Omental fat pad (tissue), 4 donors: Measurements from ENCODE around the gene ZNF212. TPM values are rescaled to one million over a fixed set of nuclear protein-coding genes. Genes with fewer than 3 reads are reported as not detected.
"Not testable (repeated sequence)": the region's sequence is repeated elsewhere in the genome, so short reads cannot be mapped to it uniquely, and the experiment has no call there.

Experiments used
- ATAC-seq: fragments of 150-250 bp; one replicate; pipeline ENCODE4 v1.9.1; 2016; ENCODE audit warnings: mild to moderate bottlenecking, moderate library complexity; ENCODE audit not compliant: low FRiP score
- DNase-seq: peaks from one replicate; pipeline ENCODE4 v3.0.0-alpha.2; 2019; ENCODE audit warnings: low spot score
- CTCF ChIP-seq, 3 donors: fragments of 450-650 bp; IDR thresholded peaks; one replicate each; pipeline ENCODE4 v1.5.1; 2016 to 2017; ENCODE audit warnings: antibody characterized with exemption in 3 of 3, mild to moderate bottlenecking in 3 of 3, moderate library complexity in 2 of 3
- total RNA-seq, 4 donors: library from RNA; depleted of rRNA; stranded (reverse); fragments of >200 nt; gene quantifications; one replicate each; pipeline ENCODE4 v1.1.0, GENCODE V29; 2016

The ZNF212 gene
- total RNA-seq, 4 donors from 2014 or later: 2.4 to 8.5 (median 5.0) TPM

- ATAC-seq: no peak
- no peak for TF ChIP-seq CTCF (IDR thresholded peaks at IDR 0.05)
- DNase-seq: no peak
Observed at GRCh38 chr7:149220534-149220933, 18.9 kb upstream of the ZNF212 start.

- TF ChIP-seq CTCF (IDR thresholded peaks at IDR 0.05): no peak
- ATAC-seq (no peak), DNase-seq (no peak)
Observed at GRCh38 chr7:149223176-149223575, 16.3 kb upstream of the ZNF212 start.

GRCh38 chr7:149223761-149224160 lies 15.7 kb upstream of the ZNF212 start:
- DNase-seq (no peak), ATAC-seq (no peak)
- no peak for TF ChIP-seq CTCF (IDR thresholded peaks at IDR 0.05)

GRCh38 chr7:149224352-149224751 lies 15.1 kb upstream of the ZNF212 start:
- DNase-seq (no peak), ATAC-seq (no peak)
- TF ChIP-seq CTCF (IDR thresholded peaks at IDR 0.05): no peak

GRCh38 chr7:149225106-149225505 lies 14.3 kb upstream of the ZNF212 start:
- TF ChIP-seq CTCF (IDR thresholded peaks at IDR 0.05): no peak
- ATAC-seq (no peak), DNase-seq (no peak)

GRCh38 chr7:149225656-149226055 lies 13.8 kb upstream of the ZNF212 start:
- no peak for TF ChIP-seq CTCF (IDR thresholded peaks at IDR 0.05)
- DNase-seq: no peak
- ATAC-seq: no peak

GRCh38 chr7:149226366-149226765 lies 13.1 kb upstream of the ZNF212 start:
- not testable (repeated sequence) for ATAC-seq, DNase-seq
